Breast epithelium (tissue), 4 donors: ENCODE measurements around the gene GALNT2. TPM values are rescaled to one million over a fixed set of nuclear protein-coding genes. Genes with fewer than 3 reads are reported as not detected.

Experiments
- DNase-seq, 2 donors: peaks; one replicate each; pipeline ENCODE4 v3.0.0-alpha.2; 2019; ENCODE audit warnings: low spot score in 2 of 2
- H3K27ac ChIP-seq, 2 donors: fragments of 200-600 bp; sonication (generic) in 1 of 2; one replicate each; pipeline ENCODE4 v1.5.1; 2016 to 2019; ENCODE audit warnings: mild to moderate bottlenecking in 1 of 2
- H3K27me3 ChIP-seq, 2 donors: fragments of 200-600 bp; sonication (generic) in 1 of 2; one replicate each; pipeline versions ENCODE4 v1.5.1 to v1.6.0; 2017 to 2019; ENCODE audit warnings: control low read depth in 1 of 2, mild to moderate bottlenecking in 1 of 2
- H3K36me3 ChIP-seq: fragments of 200-600 bp; one replicate; pipeline ENCODE4 v1.5.1; 2019
- H3K4me1 ChIP-seq, 2 donors: fragments of 200-600 bp; sonication (generic); one replicate each; pipeline ENCODE4 v1.5.1; 2016 to 2019; ENCODE audit warnings: control low read depth in 1 of 2
- H3K4me3 ChIP-seq, 3 donors: fragments of 200-600 bp; sonication (generic); 1 replicate in 2 of 3; 2 replicates in 1 of 3; pipeline ENCODE4 v1.5.1; 2016 to 2019; ENCODE audit warnings: mild to moderate bottlenecking in 3 of 3, moderate library complexity in 2 of 3
- H3K9me3 ChIP-seq, 2 donors: fragments of 200-600 bp; sonication (generic) in 1 of 2; one replicate each; pipeline ENCODE4 v1.5.1; 2016 to 2019; ENCODE audit warnings: control low read depth in 1 of 2
- CTCF ChIP-seq, 3 donors: fragments of 450-650 bp; IDR thresholded peaks; one replicate each; pipeline ENCODE4 v1.5.1; 2016 to 2017; ENCODE audit warnings: antibody characterized with exemption in 3 of 3, mild to moderate bottlenecking in 3 of 3, moderate library complexity in 3 of 3
- POLR2A ChIP-seq: fragments of 450-650 bp; IDR thresholded peaks from one replicate; pipeline ENCODE4 v1.6.1; 2016; ENCODE audit warnings: antibody characterized with exemption, mild to moderate bottlenecking, moderate library complexity
- POLR2AphosphoS5 ChIP-seq, 3 donors: sonication (generic); formaldehyde crosslinking; IDR thresholded peaks; one replicate each; pipeline ENCODE4 v1.6.1; 2017; ENCODE audit warnings: antibody characterized with exemption in 3 of 3
- intact Hi-C: fragments of 100-400 bp; cut with DNase I; formaldehyde crosslinking; loops from one replicate; pipeline ENCODE4 v1.15.1; 2023; ENCODE audit warnings: low total_unique reads
- total RNA-seq, 3 donors: library from RNA; depleted of rRNA; stranded (reverse); fragments of >200 nt; gene quantifications; one replicate each; pipeline ENCODE4 v1.1.0, GENCODE V29; 2016

The GALNT2 gene
- total RNA-seq, 3 donors from 2014 or later: 27.4 to 53.0 (median 42.6) TPM

- H3K27ac ChIP-seq: no peak overlapping the region
- no peaks in the 10 kb centered on the region for H3K9me3 ChIP-seq
- TF ChIP-seq POLR2AphosphoS5 (IDR thresholded peaks at IDR 0.05): no peak
- no peak for TF ChIP-seq POLR2A
- TF ChIP-seq CTCF (IDR thresholded peaks at IDR 0.05): no peak
- H3K4me1 ChIP-seq: no peaks in the 10 kb centered on the region
- no peak for DNase-seq
- no peaks in the 10 kb centered on the region for H3K27me3 ChIP-seq
- H3K4me3 ChIP-seq: no peak overlapping the region
- intact Hi-C loops: no loop called here
- no peaks in the 10 kb centered on the region for H3K36me3 ChIP-seq
These were observed 256.0 kb downstream of the GALNT2 start for GRCh38 chr1:230322967-230323547.

GRCh38 chr1:230323686-230324085 lies 256.6 kb downstream of the GALNT2 start:
- no peaks in the 10 kb centered on the region for H3K9me3 ChIP-seq
- TF ChIP-seq CTCF (IDR thresholded peaks at IDR 0.05) (no peak), POLR2AphosphoS5 (IDR thresholded peaks at IDR 0.05) (no peak), POLR2A (no peak)
- H3K36me3 ChIP-seq: no peaks in the 10 kb centered on the region
- no peaks in the 10 kb centered on the region for H3K4me1 ChIP-seq
- no peak overlapping the region for H3K4me3 ChIP-seq
- intact Hi-C loops: no loop called here
- no peak overlapping the region for H3K27ac ChIP-seq
- no peak for DNase-seq
- no peaks in the 10 kb centered on the region for H3K27me3 ChIP-seq

DNA sequence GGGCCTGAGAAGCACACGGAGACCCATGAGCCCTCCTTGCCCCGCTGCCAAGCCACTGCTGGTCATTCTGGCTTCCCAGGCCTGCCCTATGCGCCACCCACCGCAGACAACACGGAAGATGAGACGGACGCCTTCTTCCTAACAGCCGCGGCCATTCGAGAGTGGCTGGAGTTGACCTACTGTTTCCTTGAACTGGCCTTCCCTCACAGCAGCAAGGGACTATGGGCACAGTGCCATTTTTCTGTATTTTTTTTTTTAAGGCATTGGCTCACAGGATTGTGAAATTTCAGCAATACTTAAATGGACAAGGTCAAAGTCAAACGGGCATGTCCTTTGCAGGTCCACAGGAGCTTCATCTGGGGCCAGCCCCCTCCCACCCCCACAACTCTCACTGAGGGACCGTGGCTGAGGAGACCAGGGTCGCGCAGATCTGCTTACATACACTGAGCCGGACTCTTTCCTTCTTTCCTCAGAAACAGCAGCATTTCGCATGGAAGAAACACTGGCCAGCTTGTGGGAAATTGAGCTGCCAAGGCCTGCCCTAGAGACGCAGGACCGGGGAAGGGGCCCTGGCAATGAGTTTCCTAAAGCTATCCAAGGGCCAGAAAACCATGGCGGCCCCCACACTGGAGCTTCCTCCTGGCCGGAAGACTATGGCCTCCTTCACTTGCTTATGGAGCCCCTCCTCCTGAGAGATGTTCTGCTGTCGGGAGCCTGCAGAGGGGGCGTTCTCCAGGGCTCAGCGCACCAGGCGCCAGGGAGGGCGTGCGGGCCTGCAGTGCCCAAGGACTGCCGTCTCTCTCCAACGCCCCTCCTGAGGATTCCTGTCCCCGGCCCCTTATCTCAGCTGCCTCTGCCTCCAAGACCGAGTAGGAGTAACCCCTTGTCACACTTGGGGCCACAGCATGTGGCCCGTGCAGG lies 260.2 kb downstream of the GALNT2 start:
- TF ChIP-seq CTCF (IDR thresholded peaks at IDR 0.05) (no peak), POLR2AphosphoS5 (IDR thresholded peaks at IDR 0.05) (no peak), POLR2A (no peak)
- no peak for DNase-seq
- no peaks in the 10 kb centered on the region for H3K4me1 ChIP-seq

GRCh38 chr1:230327892-230328284 lies 260.9 kb downstream of the GALNT2 start:
- no peaks in the 10 kb centered on the region for H3K9me3 ChIP-seq
- TF ChIP-seq POLR2A (no peak), POLR2AphosphoS5 (IDR thresholded peaks at IDR 0.05) (no peak), CTCF (IDR thresholded peaks at IDR 0.05) (no peak)
- no peaks in the 10 kb centered on the region for H3K27me3 ChIP-seq
- no peaks in the 10 kb centered on the region for H3K4me1 ChIP-seq
- H3K4me3 ChIP-seq: no peak overlapping the region
- intact Hi-C loops: no loop called here
- no peak overlapping the region for H3K27ac ChIP-seq
- DNase-seq: no peak
- H3K36me3 ChIP-seq: no peaks in the 10 kb centered on the region

More for the DNA sequence above, 260.2 kb downstream of the GALNT2 start:
- Histone ChIP-seq H3K4me3 (no peak overlapping the region), H3K9me3 (no peaks in the 10 kb centered on the region), H3K27me3 (no peaks in the 10 kb centered on the region), H3K27ac (no peak overlapping the region), H3K36me3 (no peaks in the 10 kb centered on the region)
- intact Hi-C loops: no loop called here

DNA sequence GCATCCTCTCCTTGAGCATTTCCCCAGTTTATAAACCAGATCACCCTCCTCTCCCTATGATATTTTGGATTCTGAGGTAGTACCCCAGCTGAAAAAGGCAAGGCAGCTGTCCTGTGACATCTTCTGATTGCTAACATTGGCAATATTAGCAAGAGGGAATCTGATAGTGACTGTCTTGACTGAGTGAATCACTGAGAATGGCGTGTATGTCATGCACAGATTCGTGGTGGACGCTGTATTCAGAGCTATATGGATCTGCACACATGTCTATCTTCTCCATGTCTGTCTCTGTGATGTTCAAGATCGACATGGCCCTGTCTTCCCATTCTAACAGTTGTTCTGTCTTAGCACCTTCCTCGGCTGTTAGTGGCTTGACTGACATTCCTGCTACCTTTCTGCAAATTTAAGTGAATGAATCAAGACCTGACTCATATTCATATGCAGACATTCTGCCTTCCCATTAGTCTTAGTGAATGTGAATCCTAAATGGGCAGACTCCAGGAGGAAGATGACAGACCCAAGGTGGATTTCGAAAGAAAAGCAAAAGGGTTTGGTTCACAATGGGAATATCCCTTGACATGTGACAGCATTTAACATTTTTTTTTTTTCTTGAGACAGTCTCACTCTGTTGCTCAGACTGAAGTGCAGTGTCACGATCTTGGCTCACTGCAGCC lies 261.4 kb downstream of the GALNT2 start:
- H3K27me3 ChIP-seq: no peaks in the 10 kb centered on the region
- no peak for TF ChIP-seq CTCF (IDR thresholded peaks at IDR 0.05)
- no peak for TF ChIP-seq POLR2A
- TF ChIP-seq POLR2AphosphoS5 (IDR thresholded peaks at IDR 0.05): no peak
- H3K27ac ChIP-seq: no peak overlapping the region
- no peaks in the 10 kb centered on the region for H3K4me1 ChIP-seq
- no peak for DNase-seq
- no peaks in the 10 kb centered on the region for H3K9me3 ChIP-seq
- H3K4me3 ChIP-seq: no peak overlapping the region
- no peaks in the 10 kb centered on the region for H3K36me3 ChIP-seq
- intact Hi-C loops: no loop called here
